ENCODE data around the gene SLC35B4.
"Not testable (repeated sequence)": the region's sequence is repeated elsewhere in the genome, so short reads cannot be mapped to it uniquely, and the experiment has no call there.

Gene SLC35B4

DNA sequence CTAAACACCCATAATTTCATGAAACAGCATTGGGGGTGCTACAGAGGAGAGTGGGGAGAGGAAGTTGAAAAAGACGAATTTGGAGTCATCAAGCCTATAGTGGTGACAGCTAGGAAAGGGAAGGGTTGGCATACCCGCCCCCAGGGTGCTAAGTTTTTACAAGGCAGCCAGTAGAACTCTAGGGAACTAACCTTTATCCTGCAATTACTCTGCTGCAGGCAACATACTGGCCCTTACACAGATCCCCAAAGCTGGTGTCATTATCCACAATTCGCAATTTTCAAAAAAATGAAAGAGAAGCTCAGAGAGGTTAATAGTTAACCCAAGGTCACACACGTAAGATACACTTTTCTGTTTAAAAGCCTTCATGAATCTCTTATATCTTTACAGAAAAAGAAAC lies 14.2 kb upstream of the SLC35B4 start:
- no peak for DNase-seq

DNA sequence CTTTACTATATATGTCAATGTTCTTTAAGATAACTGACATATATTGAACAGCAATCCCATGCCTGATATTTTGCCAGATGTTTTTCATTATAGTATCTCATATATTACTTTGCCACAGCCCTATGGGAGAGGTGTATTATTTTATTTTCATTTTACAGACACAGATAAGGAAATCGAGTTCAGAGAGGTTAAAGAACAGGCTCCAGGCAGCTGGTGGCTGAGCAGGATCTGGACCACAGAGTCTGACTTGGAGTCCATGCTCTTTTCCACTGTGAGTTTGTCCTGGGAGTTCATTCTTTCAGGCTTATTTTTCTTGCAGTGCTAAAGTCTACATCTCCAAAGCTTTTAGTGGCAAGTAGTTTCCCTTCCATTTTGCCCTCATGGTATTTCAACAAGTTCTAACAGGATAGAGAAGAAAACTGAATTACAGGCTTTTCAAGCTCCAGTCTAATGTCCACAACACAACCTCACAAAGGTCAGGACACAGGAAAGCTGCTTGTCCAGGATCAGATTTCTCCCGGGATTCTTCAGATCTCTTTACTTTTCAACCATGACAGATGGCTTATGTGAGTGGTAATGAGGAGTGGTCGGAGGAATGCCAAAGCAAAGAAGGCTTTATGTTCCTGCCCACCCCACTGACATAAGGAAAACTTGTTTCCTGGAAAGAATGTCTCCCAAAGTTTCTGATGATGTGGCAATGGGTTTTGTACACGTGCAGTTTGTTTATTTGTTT lies 13.1 kb upstream of the SLC35B4 start:
- no peak for DNase-seq

DNA sequence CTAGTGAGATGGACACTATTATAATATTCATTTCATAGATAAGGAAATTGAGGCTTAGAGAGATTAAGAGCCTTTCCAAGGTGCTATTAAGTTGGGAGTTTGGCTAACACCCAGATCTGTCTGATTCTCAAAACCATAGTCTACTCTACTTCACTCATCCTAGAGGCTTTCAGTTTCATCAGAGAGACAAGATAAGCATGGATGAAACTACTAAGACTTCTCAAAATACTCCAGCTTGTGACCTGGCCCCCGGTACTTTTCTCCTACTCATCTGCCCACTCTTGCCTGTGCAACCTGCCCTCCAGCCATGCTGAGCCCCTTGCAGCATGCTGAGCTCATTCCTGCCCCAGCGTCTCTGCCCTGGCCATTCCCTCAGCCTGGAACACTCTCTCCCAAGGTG lies 12.2 kb upstream of the SLC35B4 start:
- no peak for DNase-seq

DNA sequence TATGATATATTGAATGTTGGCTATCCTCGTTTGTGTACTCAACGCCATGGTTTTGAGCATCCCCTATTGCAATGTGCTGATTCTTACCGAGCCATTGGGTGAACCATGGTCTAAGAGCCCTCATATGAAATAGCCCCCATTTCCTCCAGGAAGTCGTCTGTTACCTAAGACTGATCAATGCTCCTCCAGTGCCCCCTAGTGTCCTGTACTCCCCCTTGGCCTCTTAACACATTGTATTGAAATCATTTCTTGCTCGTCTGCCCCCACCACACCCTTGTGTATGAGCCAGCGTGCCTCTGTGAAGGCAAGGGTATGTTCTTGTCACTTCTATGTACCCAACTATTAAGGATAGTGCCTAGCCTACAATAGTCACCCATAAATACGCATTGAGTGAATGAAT lies 11.2 kb upstream of the SLC35B4 start:
- peak; percentile 49 for DNase-seq

DNA sequence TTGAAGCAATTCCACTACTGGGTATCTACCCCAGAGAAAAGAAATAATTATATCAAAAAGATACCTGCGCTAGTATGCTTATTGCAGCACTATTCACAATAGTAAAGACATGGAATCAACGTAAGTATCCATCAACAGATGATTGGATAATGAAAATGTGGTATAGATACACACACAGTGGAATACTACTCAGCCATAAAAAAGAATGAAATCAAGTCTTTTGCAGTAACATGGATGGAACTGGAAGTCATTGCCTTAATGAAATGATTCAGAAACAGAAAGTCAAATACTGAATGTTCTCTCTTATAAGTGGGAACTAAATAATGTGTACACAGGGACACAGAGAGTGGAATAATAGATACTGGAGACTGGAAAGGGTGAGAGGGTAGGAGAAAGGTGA lies 7.4 kb upstream of the SLC35B4 start:
- no peak for DNase-seq

DNA sequence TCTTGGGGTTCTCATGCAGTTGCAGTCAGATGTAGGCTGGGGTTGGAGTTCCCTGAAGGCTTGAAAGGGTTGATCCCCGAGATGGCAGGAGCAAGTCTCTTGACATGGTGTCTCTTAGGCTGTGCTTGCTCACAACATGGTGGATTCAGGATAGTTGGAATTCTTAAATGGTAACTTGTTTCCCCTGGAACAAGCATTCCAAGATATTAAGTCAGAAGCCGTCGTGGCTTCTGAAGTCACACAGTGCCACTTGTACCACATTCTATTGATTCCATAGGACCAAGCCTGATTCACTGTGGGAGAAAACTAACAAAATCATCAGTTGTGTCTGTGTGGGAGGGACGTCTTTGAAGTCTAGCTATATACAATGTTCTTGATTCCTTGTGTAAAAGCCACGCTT lies 3.5 kb upstream of the SLC35B4 start:
- no peak for DNase-seq

DNA sequence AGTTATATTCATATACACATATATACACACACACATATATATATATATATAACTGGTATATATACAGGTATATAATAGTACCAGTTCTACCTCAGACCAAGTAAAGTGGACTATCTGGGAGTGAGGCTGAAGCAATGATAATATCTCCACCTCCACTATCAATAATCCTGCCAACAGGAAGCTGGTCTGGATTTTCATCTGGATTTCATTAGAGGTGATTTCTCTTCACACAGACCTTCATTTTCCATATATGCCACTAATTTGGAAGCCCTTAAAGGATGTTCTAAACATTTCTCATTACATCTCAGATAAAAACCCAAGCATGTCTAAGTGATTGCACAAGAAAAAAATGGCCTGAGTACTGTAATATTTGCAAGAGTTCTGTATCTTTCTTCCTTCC lies 1.7 kb upstream of the SLC35B4 start:
- DNase-seq, result no peak

DNA sequence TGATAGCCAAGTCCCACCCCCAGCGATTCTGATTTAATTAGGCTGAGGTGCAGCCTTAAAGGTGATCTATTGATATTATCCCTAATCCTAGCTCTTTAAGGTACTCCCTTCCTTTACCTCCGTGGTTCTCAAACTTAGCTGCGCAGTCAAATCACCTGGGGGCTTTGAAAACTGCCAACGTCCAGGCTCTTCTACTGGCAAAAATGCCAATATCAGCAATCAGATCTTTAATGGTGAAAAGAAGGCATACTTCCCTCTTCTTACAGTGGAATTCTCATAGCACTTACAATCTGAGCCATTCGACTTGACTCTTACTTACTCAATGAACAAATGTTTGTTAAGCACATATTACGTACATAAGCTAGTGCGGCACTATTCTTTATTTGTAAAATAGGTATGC lies 704 bp upstream of the SLC35B4 start:
- DNase-seq, result no peak

DNA sequence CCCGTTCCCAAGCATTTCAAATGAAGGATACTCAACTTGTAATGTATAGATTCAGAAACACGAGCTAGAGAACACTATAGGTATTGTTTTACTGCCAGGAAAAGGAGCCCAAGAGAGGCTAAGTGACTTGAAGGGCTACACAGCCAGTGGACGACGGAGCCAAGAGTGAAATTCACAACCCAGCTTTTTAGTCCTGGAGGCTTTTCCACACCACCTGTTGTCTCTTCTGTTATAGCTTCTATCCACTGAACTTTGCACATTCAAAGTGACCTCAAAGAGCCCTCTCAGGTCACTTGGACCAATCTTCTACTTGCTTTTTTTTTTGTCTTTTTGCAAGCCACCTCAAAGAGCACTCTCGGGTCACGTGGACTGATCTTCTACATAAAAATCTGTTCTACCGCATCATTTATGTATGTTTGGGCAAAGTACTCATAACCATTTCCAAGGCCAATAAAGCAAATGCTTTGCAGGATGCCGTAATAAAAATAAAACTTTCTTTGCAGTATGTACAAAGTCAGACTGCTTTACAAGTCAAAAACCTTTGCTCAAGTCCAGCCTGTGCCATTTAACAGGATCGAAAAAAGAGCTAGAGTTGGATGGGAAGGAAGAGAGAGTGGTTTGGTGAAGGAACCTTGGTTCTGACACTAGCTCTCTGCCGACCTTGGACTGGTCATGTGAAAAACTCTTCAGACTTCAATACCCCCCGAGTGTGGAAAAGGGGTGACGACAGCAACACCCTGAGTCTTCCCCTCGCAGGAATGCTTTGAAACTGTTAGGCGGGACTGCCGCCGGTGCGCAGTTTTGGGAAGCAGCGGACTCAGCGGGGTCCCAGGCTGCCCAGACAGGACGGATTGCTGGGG lies 821 bp downstream of the SLC35B4 start:
- DNase-seq, result no peak

DNA sequence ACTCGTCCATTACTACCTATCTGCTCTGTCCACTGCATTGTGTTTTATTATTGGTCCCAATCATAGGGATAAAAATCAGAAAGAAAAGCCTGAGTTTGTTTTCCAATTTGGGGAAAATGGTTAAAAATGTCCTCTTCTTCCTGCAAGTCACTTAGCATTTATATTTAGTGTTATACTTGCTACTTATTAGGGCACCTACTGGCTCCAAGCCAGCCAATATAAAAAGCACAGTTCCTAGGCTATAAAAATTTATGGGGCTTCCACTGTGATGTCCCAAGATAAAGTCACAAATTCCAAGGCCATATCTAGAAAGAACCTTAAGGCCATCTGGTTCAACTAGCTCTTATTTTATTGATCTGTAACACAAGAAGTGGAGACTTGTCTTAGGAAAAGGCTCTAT lies 3.2 kb downstream of the SLC35B4 start:
- no peak for DNase-seq

DNA sequence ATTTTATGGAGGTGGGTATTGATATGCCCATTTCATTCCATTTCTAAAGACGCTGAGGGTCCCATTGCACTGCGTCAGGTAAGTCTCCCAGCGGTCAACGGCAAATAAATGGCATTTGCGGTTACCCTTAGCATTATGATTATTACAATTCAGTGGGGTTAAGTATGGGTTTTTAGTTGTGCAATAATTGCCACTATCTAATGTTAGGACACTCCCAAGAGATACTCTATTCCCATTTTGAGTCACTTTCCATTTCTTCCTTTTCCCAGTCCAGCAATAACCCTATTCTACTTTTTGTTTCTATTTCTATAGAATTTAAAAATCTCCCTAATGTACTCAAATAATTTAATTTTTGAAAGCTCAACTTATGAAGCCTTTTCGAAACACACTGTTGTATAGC lies 4.0 kb downstream of the SLC35B4 start:
- no peak for DNase-seq

DNA sequence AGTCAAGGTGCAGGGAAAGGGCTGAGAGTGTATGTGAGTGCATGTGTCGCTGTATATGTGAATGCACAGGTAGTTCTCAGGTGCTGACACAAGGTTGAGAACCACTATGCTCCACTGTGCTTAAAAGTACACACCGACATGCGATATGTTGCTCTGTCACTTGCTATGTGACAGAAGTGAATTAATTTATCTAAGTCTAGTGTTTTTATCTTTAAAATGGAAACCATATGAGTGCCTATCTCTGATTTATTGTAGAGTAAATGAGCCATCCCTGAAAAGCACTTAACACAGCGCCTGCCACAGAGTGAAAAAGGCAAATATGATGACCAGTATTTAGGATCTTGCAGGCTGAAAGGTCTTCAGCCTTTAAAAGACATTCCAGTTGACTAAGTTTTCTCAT lies 4.9 kb downstream of the SLC35B4 start:
- no peak for DNase-seq

DNA sequence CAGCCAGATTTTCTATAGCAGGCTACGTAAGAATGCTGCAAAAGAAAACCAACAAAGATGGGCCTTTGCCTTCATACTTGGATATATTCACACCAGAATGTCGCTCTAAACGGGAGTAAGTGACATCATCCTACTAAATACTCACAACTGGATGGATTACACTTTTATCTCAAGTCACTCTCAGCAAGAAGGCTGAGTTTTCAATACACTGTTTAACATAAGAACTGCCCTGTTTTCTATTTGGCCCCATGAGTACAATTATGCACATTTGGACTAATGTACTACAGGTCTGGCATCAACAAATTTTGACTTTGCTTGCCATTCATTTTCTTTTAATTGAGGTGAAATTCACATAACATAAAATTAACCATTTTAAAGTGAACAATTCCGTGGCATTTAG lies 8.2 kb downstream of the SLC35B4 start:
- no peak for DNase-seq

DNA sequence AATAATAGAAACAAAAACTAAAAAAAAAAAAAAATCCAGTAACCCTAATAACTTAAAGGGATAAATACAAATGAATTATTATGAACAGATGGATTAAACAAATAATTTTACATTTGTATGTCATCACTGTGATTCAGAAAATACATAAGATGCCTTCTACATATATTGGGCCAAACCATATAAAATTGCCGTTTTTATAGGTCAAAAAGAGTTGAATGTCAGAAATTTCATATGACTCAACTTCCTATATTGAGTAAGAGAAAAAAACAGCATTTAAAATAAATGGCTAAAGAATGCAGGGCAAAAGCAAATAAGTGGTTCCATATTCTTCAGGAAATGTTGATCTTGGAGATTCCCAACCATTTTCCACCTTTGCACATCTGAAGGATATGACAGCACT lies 9.4 kb downstream of the SLC35B4 start:
- no peak for DNase-seq

DNA sequence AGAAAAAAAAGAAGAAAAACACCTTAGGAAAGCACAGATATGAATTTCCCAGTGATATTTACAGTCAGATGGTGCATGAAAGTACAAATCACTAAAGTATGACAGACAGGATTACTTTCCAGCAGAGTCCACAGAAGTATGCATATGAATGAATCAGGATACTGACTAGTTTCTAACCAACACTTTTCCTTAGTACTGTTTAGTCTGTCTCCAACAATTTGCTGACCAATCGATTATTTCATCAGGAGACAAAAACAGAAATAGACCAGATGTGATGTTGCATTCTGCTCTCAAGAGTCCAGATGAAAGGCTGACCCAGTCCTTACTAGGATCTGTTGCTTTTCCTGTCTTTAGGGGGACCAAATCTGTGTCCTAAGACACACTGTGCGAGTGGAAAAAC lies 14.6 kb downstream of the SLC35B4 start:
- DNase-seq, result no peak

DNA sequence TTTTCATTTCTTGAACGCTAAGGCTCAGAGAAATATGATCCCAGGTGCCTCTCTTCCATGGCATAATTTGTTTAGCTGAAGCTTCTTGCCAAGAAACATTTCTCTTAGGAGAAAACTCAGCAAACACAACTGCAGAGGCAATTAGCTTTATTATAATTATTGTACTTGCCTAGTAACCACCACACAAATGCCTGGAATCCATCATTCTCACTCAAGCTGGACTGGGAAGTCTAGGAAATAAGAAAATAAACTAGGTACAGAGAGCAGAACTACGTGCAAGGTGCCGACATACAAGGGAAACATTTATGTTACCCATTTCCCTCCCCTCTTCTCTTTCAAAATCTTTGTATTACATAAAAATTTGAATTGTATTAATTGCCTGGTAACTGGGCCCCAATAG lies 15.1 kb downstream of the SLC35B4 start:
- DNase-seq, result no peak

DNA sequence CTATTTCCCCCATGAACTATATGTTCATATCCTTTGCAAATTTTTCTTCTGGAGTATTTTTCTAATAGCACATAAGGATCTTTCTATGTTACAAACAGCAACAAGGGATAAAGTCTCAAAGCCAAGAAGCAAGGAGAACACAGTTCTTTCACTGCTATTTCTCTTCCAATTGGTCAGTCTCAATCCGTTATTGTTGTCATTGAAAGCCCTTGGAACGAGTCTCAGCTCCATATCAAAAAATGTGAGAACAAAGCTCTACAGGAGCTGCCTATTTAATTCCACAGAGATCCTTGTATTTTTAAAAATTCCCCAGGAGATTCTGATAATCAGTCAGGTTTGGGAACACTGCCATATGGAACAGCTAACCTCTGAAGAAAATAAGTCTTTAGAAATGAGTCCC lies 15.7 kb downstream of the SLC35B4 start:
- DNase-seq, result no peak

DNA sequence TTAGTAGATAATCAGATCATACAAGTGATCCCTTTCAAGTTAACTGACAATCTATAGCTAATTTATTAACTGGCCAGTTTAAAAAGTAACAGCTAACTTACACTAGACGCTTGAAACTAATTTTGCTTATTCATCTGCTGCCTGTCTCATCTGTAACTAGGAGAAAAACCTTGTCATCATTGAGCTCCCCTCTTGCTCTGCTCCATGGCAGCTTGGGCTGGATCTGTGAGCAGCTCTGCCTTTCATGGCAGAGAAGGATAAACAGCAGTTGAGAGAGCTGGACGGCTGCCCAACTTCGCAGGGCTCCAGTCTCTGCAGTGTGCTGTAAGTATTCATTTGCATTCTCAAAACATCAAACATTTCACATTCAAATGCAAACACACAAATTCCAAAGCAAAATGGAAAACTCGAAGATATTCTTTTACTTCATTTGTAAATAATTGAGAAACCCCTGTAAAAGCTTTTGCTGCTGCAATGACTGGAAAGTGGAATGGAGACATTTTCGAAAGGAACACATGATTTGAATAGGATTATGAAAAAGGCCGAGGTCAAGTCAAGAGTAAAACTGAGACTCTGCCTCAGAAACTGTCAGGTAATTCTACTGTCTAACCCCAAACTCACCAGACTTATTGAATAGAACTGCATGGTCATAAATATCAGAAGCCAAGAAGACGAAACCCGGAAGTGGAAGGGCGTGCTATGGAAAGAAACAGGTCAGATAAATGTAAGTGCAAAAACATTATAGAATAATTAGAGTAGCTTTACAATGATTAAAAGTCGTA lies 17.6 kb downstream of the SLC35B4 start:
- DNase-seq, result no peak

DNA sequence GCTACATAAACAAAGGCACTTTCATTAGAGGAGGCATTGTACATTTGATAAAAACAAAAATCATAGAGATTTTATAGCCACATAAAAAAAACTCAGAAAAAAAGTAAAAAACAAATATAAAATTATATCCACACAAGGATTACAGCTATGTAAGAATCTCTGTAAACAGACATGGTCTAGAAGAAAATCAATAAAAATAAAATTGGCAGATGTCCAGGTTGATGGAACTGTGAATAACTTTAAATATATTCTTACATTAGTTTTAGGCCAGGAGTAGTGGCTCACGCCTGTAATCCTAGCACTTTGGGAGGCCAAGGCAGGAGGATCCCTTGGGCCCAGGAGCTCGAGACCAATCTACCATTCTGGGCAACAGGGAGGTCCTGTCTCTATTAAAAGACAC lies 19.2 kb downstream of the SLC35B4 start:
- DNase-seq, result no peak

DNA sequence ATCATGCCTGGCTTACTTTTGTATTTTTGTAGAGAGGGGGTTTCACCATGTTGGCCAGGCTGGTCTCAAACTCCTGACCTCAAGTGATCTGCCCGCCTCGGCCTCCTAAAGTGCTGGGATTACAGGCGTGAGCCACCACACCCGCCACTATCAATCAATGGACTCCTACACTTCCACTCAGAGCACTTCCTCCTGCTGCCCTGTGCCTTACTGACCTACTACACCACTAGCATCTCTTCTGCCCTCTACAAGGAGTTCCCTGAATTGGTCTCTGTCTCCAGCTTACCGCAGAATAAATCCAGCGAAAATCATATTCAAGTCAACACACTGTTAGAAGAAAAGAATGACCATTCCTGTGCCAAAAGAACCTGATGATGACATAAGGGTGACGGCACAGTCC lies 20.7 kb downstream of the SLC35B4 start:
- not testable (repeated sequence) for DNase-seq

DNA sequence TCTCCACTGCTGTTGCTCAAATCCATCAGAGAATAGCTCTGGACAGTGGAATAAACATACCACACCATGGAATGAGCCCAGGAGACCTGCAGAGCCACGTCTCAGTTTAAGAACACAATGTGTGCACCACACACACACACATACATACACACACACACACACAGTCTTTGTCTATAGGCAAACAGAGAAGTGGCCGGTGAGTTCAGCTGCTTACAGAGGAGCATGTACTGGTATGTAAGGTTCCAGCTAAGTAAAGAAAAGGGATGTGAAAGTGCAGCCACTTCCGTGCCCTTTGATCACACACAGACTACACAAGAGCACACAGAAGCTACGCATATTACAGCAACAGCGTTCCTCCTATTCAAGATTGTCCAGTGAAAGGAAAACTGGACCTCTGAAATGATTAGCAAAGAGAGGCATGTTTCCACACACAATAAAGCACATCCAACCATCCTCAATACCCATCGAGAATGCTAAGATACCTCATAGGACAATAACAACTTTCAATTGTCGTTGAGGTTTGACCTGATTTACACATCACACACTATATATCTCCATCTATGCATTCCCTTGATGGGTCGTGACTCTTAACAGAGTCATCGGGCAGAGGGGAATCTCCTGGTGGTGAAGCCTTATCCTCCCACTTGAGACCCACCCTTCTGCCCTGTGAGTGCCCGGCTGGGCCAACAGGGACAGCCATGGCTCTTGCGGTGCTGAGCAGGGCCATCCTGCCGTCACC lies 23.6 kb downstream of the SLC35B4 start:
- no peak for DNase-seq

DNA sequence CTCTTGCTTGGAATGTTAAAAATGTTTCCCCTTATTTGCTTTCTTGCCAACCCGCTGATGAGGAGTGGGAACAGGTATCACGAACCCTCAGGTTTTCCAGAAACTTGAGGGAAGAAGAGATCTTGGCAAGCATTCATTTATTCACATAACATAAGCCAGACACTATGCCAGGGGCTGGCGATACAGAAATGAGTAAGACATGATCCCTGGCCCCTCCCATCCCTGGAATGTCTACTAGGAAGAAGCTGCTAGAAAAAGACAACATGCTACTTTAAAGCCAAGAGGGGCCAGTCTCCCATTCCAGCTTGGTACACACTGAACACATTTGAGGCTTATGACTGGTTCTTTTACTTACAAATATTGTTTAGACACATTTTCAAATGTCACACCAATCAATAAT lies 26.4 kb downstream of the SLC35B4 start:
- no peak for DNase-seq

DNA sequence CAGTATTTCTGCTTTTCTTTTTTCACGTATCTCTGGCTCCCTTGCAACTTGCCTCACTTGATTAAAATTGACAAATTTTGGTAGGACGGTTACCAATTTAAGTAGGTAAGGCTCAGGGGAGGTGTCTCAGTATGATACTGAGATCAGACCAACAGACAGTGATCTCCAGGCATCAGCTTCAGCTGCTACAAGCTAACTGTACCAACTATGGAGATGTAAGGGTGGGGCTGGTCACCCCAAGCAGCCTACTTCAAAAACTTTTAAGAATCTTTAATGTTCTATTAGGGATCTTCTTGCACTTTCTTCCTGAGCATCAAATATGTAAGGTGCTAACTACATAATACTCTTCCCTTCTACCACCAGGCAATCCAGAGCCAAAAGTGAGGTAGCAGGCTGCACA lies 26.9 kb downstream of the SLC35B4 start:
- no peak for DNase-seq
